Measurements from ENCODE around the gene GSAP.

DNA sequence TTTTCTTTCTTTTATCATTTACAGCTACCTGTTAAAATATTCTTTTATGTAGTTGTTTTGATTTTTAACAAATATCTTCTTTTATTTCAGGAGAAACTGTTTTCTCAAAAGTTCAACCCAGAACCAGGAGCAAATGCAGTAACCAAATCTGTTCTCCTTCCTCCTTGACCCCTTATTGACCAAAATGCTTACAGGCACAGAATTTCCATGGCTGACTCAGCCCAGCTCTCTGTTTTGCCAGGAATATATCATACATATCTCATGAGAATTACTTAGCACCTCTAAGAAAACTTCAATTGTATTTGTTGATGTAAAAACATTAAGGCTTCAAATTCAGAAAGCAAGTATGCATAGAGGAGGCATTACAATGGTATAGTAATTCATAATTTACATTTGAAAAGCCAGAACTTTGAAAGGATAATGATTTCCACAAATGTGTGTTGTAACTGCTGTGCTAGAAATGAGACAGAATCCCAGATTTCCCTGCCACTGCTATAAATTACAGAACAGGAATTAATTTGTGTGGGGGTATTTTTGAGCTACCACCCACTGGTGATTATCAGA lies 2.2 kb downstream of the GSAP start:
- TF ChIP-seq, protein P1, sequence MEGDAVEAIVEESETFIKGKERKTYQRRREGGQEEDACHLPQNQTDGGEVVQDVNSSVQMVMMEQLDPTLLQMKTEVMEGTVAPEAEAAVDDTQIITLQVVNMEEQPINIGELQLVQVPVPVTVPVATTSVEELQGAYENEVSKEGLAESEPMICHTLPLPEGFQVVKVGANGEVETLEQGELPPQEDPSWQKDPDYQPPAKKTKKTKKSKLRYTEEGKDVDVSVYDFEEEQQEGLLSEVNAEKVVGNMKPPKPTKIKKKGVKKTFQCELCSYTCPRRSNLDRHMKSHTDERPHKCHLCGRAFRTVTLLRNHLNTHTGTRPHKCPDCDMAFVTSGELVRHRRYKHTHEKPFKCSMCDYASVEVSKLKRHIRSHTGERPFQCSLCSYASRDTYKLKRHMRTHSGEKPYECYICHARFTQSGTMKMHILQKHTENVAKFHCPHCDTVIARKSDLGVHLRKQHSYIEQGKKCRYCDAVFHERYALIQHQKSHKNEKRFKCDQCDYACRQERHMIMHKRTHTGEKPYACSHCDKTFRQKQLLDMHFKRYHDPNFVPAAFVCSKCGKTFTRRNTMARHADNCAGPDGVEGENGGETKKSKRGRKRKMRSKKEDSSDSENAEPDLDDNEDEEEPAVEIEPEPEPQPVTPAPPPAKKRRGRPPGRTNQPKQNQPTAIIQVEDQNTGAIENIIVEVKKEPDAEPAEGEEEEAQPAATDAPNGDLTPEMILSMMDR (IDR thresholded peaks at IDR 0.05): no peak
- TF ChIP-seq POLR2AphosphoS5 (IDR thresholded peaks at IDR 0.05; ENCODE audit: low read depth, low read length): no peak
- TF ChIP-seq SIN3A (IDR thresholded peaks at IDR 0.05; ENCODE audit: borderline replicate concordance, insufficient read depth, low read depth, low read length): no peak

Measured in Panc1 (cell line).